Raji (cell line): ENCODE results near the gene IMMP2L.

Source experiments
- POLR2A ChIP-seq: IDR thresholded peaks from 2 replicates; pipeline ENCODE4 v1.6.1; 2011; ENCODE audit warnings: low read depth, low read length, control low read depth; ENCODE audit not compliant: insufficient read depth

Gene IMMP2L

GRCh38 chr7:111438369-111439289, 123.7 kb downstream of the IMMP2L start:
- no peak for TF ChIP-seq POLR2A

- TF ChIP-seq POLR2A: no peak
These were observed 124.6 kb downstream of the IMMP2L start for GRCh38 chr7:111437736-111438135.

- no peak for TF ChIP-seq POLR2A
These were observed 125.7 kb downstream of the IMMP2L start for GRCh38 chr7:111436608-111437007.

- TF ChIP-seq POLR2A: no peak
These were observed 128.9 kb downstream of the IMMP2L start for GRCh38 chr7:111433426-111433825.

- no peak for TF ChIP-seq POLR2A
These were observed 132.5 kb downstream of the IMMP2L start for GRCh38 chr7:111429781-111430180.

GRCh38 chr7:111424768-111425167, 137.5 kb downstream of the IMMP2L start:
- no peak for TF ChIP-seq POLR2A

- TF ChIP-seq POLR2A: no peak
These were observed 147.9 kb downstream of the IMMP2L start for GRCh38 chr7:111414374-111414773.

GRCh38 chr7:111413739-111414138, 148.6 kb downstream of the IMMP2L start:
- no peak for TF ChIP-seq POLR2A

- no peak for TF ChIP-seq POLR2A
These were observed 151.4 kb downstream of the IMMP2L start for GRCh38 chr7:111410899-111411298.

- no peak for TF ChIP-seq POLR2A
These were observed 152.4 kb downstream of the IMMP2L start for GRCh38 chr7:111409714-111410422.

GRCh38 chr7:111408724-111409123, 153.6 kb downstream of the IMMP2L start:
- TF ChIP-seq POLR2A: no peak

GRCh38 chr7:111407258-111407657, 155.0 kb downstream of the IMMP2L start:
- no peak for TF ChIP-seq POLR2A

GRCh38 chr7:111405621-111406020, 156.7 kb downstream of the IMMP2L start:
- TF ChIP-seq POLR2A: no peak

- no peak for TF ChIP-seq POLR2A
These were observed 160.8 kb downstream of the IMMP2L start for GRCh38 chr7:111401516-111401915.

GRCh38 chr7:111400088-111400487, 162.2 kb downstream of the IMMP2L start:
- no peak for TF ChIP-seq POLR2A

GRCh38 chr7:111394891-111395290, 167.4 kb downstream of the IMMP2L start:
- no peak for TF ChIP-seq POLR2A
